ENCODE data around the gene ELF1.

Gene ELF1

GRCh38 chr13:41056826-41057711, 38.0 kb upstream of the ELF1 start:
- H4K20me1 ChIP-seq (ENCODE audit: low read depth, low read length): no peaks in the 10 kb centered on the region
- peak overlapping the region; percentile 98 for H3K4me3 ChIP-seq (ENCODE audit: insufficient read depth, low read length, poor library complexity, severe bottlenecking)
- no peaks in the 10 kb centered on the region for H3K36me3 ChIP-seq (ENCODE audit: low read length)

DNA sequence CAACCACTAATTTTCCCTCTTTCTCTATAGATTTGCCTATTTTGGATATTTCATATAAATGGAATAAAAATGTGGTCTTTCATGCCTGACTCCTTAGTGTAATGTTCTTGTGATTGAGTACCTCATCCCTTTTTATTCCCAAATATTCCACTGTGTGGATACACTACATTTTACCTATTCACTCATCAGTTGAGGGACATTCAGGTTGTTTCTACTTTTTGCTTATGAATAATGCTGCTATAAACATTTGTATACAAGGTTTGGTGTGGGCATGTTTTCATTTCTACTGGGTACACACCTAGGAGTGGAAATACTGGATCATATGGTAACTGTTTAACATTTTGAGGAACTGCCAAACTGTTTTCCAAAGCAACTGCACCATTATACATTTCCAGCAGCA, 37.1 kb upstream of the ELF1 start:
- H2AFZ ChIP-seq (ENCODE audit: low read depth, low read length, severe bottlenecking): no peak overlapping the region
- peaks cover 99% of the 10 kb centered on the region for H3K79me2 ChIP-seq (ENCODE audit: insufficient read depth, low read length)
- H3K27me3 ChIP-seq (ENCODE audit: low read length): no peaks in the 10 kb centered on the region
- H3K4me2 ChIP-seq (ENCODE audit: low read depth, low read length, poor library complexity, severe bottlenecking): peak overlapping the region; percentile 96
- peak overlapping the region; percentile 95 for H3K27ac ChIP-seq (ENCODE audit: low read depth, low read length)
- peaks cover 26% of the 10 kb centered on the region for H3F3A ChIP-seq (ENCODE audit: insufficient read depth)
- no peak overlapping the region for H3K4me3 ChIP-seq (ENCODE audit: insufficient read depth, low read length, poor library complexity, severe bottlenecking)
- no peaks in the 10 kb centered on the region for H3K9me3 ChIP-seq (ENCODE audit: insufficient read depth, low read length)
- H3K9me2 ChIP-seq (replicated peaks; ENCODE audit: insufficient read depth, low read length): no peaks in the 10 kb centered on the region
- H4K20me1 ChIP-seq (ENCODE audit: low read depth, low read length): no peaks in the 10 kb centered on the region
- TF ChIP-seq, protein P1, sequence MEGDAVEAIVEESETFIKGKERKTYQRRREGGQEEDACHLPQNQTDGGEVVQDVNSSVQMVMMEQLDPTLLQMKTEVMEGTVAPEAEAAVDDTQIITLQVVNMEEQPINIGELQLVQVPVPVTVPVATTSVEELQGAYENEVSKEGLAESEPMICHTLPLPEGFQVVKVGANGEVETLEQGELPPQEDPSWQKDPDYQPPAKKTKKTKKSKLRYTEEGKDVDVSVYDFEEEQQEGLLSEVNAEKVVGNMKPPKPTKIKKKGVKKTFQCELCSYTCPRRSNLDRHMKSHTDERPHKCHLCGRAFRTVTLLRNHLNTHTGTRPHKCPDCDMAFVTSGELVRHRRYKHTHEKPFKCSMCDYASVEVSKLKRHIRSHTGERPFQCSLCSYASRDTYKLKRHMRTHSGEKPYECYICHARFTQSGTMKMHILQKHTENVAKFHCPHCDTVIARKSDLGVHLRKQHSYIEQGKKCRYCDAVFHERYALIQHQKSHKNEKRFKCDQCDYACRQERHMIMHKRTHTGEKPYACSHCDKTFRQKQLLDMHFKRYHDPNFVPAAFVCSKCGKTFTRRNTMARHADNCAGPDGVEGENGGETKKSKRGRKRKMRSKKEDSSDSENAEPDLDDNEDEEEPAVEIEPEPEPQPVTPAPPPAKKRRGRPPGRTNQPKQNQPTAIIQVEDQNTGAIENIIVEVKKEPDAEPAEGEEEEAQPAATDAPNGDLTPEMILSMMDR (IDR thresholded peaks at IDR 0.05; ENCODE audit: insufficient read depth, low read length, poor library complexity, severe bottlenecking): no peak
- TF ChIP-seq EZH2phosphoT487 (conservative IDR thresholded peaks at IDR 0.05; ENCODE audit: low read length): no peak
- 0 out of 2 replicates have a peak, but pooled peaks cover 3% of the 10 kb centered on the region for H3K36me3 ChIP-seq (ENCODE audit: low read length)
- 0 out of 2 replicates have a peak overlapping the region, but pooled peaks have one; percentile 91 for H3K9ac ChIP-seq (ENCODE audit: low read length)

More at GRCh38 chr13:41056826-41057711, 38.0 kb upstream of the ELF1 start:
- H3K4me2 ChIP-seq (ENCODE audit: low read depth, low read length, poor library complexity, severe bottlenecking): peak overlapping the region; percentile 96
- H3F3A ChIP-seq (ENCODE audit: insufficient read depth): peaks cover 26% of the 10 kb centered on the region
- H3K9ac ChIP-seq (ENCODE audit: low read length): peak overlapping the region; percentile 91
- H3K79me2 ChIP-seq (ENCODE audit: insufficient read depth, low read length): peaks cover 96% of the 10 kb centered on the region
- no peaks in the 10 kb centered on the region for H3K9me2 ChIP-seq (replicated peaks; ENCODE audit: insufficient read depth, low read length)
- TF ChIP-seq EZH2phosphoT487 (conservative IDR thresholded peaks at IDR 0.05; ENCODE audit: low read length): no peak
- TF ChIP-seq, protein P1 (IDR thresholded peaks at IDR 0.05; ENCODE audit: insufficient read depth, low read length, poor library complexity, severe bottlenecking): no peak
- H3K27me3 ChIP-seq (ENCODE audit: low read length): no peaks in the 10 kb centered on the region
- H3K9me3 ChIP-seq (ENCODE audit: insufficient read depth, low read length): no peaks in the 10 kb centered on the region
- H3K27ac ChIP-seq (ENCODE audit: low read depth, low read length): peak overlapping the region; percentile 95
- no peak overlapping the region for H2AFZ ChIP-seq (ENCODE audit: low read depth, low read length, severe bottlenecking)

DNA sequence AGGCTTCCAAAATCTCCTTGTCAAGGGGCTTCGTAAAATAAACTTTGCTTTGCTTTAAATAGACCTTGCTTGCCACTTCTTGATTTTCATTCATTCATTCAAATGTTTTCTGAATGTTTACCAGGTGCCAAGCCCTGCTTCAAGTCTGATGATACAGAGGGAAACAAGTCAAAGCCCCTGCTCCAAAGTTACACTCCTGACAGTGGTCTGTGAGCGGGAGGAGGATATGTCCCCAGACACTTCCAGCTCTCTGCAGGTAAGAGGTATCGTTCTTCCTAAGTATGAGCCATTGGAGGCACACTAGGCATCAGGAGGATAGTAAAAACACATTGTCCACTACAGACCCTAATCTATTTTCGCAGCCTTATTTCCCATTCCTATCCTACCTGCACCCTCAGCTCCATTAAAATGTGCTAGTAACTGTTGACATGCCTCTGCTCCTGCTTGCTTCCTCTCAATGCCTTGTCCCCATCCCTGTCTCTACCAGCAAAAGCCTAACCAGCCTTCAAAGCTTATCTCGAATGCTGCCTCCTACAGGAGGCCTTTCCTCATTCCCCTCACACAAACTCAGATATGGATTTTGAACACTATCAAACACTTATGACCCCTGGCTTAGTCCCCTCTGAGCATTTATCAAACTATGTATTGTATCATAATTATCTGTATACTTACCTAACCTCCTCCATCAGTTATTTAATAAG, 36.0 kb upstream of the ELF1 start:
- H3K4me3 ChIP-seq (ENCODE audit: insufficient read depth, low read length, poor library complexity, severe bottlenecking): peak overlapping the region; percentile 31
- H3K79me2 ChIP-seq (ENCODE audit: insufficient read depth, low read length): peaks cover 100% of the 10 kb centered on the region
- H2AFZ ChIP-seq (ENCODE audit: low read depth, low read length, severe bottlenecking): no peak overlapping the region
- peak overlapping the region; percentile 31 for H3K9ac ChIP-seq (ENCODE audit: low read length)
- H3K9me3 ChIP-seq (ENCODE audit: insufficient read depth, low read length): no peaks in the 10 kb centered on the region
- peak overlapping the region; percentile 96 for H3K4me2 ChIP-seq (ENCODE audit: low read depth, low read length, poor library complexity, severe bottlenecking)
- H3F3A ChIP-seq (ENCODE audit: insufficient read depth): peaks cover 22% of the 10 kb centered on the region
- peak overlapping the region; percentile 95 for H3K27ac ChIP-seq (ENCODE audit: low read depth, low read length)
- no peak for TF ChIP-seq EZH2phosphoT487 (conservative IDR thresholded peaks at IDR 0.05; ENCODE audit: low read length)
- TF ChIP-seq, protein P1 (IDR thresholded peaks at IDR 0.05; ENCODE audit: insufficient read depth, low read length, poor library complexity, severe bottlenecking): peak; percentile 65
- 0 out of 2 replicates have a peak, but pooled peaks cover 5% of the 10 kb centered on the region for H3K36me3 ChIP-seq (ENCODE audit: low read length)
- H3K9me2 ChIP-seq (replicated peaks; ENCODE audit: insufficient read depth, low read length): no peaks in the 10 kb centered on the region
- H4K20me1 ChIP-seq (ENCODE audit: low read depth, low read length): no peaks in the 10 kb centered on the region
- no peaks in the 10 kb centered on the region for H3K27me3 ChIP-seq (ENCODE audit: low read length)

All from SU-DHL-6 (cell line).